GM23248 (cell line): ENCODE measurements around the gene SP9. TPM values are rescaled to one million over a fixed set of nuclear protein-coding genes. Genes with fewer than 3 reads are reported as not detected.
A peak's percentile ranks its signal among the peaks of the same experiment; 100 is the strongest.
"Not testable (repeated sequence)": the region's sequence is repeated elsewhere in the genome, so short reads cannot be mapped to it uniquely, and the experiment has no call there.

Source experiments
- DNase-seq: peaks from one replicate; pipeline ENCODE4 v3.0.0-alpha.2; 2015
- H2AFZ ChIP-seq: fragments of 200-600 bp; sonication (generic); 2 replicates; pipeline ENCODE4 v1.6.1; 2016; ENCODE audit warnings: antibody characterized with exemption
- H3F3A ChIP-seq: fragments of 200-600 bp; sonication (generic); 2 replicates; pipeline ENCODE4 v1.6.1; 2016; ENCODE audit warnings: mild to moderate bottlenecking, antibody characterized with exemption, mixed run types; ENCODE audit not compliant: insufficient read depth
- H3K27ac ChIP-seq: fragments of 200-600 bp; sonication (generic); 2 replicates; pipeline ENCODE4 v1.5.1; 2016; ENCODE audit warnings: mild to moderate bottlenecking
- H3K27me3 ChIP-seq: fragments of 200-600 bp; sonication (generic); replicated peaks from 2 replicates; pipeline ENCODE4 v1.6.1; 2016; ENCODE audit warnings: mild to moderate bottlenecking; ENCODE audit not compliant: insufficient read depth
- H3K36me3 ChIP-seq: fragments of 200-600 bp; sonication (generic); 2 replicates; pipeline ENCODE4 v1.6.1; 2016; ENCODE audit warnings: low read depth, mild to moderate bottlenecking
- H3K4me1 ChIP-seq: fragments of 200-600 bp; sonication (generic); 2 replicates; pipeline ENCODE4 v1.6.1; 2016; ENCODE audit warnings: mild to moderate bottlenecking; ENCODE audit not compliant: insufficient read depth
- H3K4me2 ChIP-seq: fragments of 200-600 bp; sonication (generic); one replicate; pipeline ENCODE4 v1.6.1; 2016; ENCODE audit warnings: mild to moderate bottlenecking; ENCODE audit not compliant: unreplicated experiment
- H3K4me3 ChIP-seq: fragments of 200-600 bp; sonication (generic); 2 replicates; pipeline ENCODE4 v1.5.1; 2016; ENCODE audit warnings: mild to moderate bottlenecking
- H3K79me2 ChIP-seq: fragments of 200-600 bp; sonication (generic); 2 replicates; pipeline ENCODE4 v1.6.1; 2016; ENCODE audit warnings: mild to moderate bottlenecking; ENCODE audit not compliant: insufficient read depth
- H3K9ac ChIP-seq: fragments of 200-600 bp; sonication (generic); 2 replicates; pipeline ENCODE4 v1.6.1; 2016; ENCODE audit warnings: mild to moderate bottlenecking
- H3K9me2 ChIP-seq: fragments of 200-600 bp; sonication (generic); 2 replicates; pipeline ENCODE4 v1.6.1; 2016; ENCODE audit warnings: mixed run types, mild to moderate bottlenecking, moderate library complexity; ENCODE audit not compliant: insufficient read depth
- H3K9me3 ChIP-seq: fragments of 200-600 bp; sonication (generic); one replicate; pipeline ENCODE4 v1.6.1; 2017; ENCODE audit warnings: low read depth
- H4K20me1 ChIP-seq: fragments of 200-600 bp; sonication (generic); 2 replicates; pipeline ENCODE4 v1.6.0; 2016; ENCODE audit not compliant: insufficient read depth
- EZH2 ChIP-seq: fragments of 200-600 bp; sonication (generic); IDR thresholded peaks from 2 replicates; pipeline ENCODE4 v1.6.1; 2018; ENCODE audit warnings: antibody characterized with exemption, mild to moderate bottlenecking; ENCODE audit not compliant: insufficient read depth, poor library complexity, severe bottlenecking
- EZH2phosphoT487 ChIP-seq: fragments of 200-600 bp; sonication (generic); IDR thresholded peaks from 2 replicates; pipeline ENCODE4 v1.6.1; 2018; ENCODE audit warnings: antibody characterized with exemption, moderate library complexity, mild to moderate bottlenecking, low read depth; ENCODE audit not compliant: insufficient read depth
- WGBS, 2 experiments: methylation state at CpG; one replicate each; pipeline ENCODE4 v1.1.6; 2015 to 2017; ENCODE audit warnings: low lambda C conversion rate in 2 of 2, low coverage in 1 of 2; ENCODE audit errors: missing lambda C conversion rate in 2 of 2; 5-methylcytosine and 5-hydroxymethylcytosine counted together
- in situ Hi-C: fragments of 300-500 bp; cut with MboI; formaldehyde crosslinking; loops from 2 replicates; pipeline ENCODE4 v1.15.0; 2020
- polyA plus RNA-seq: library from polyadenylated mRNA; unstranded; fragments of >200 nt; fragmentation: Nextera tagmentation; extraction: Ambion mirVana; gene quantifications from 2 replicates; pipeline ENCODE4 v1.2.1, GENCODE V29; 2016
- total RNA-seq: library from RNA; depleted of rRNA; stranded (reverse); fragments of >200 nt; shearing (Covaris generic); gene quantifications from 2 replicates; pipeline ENCODE4 v1.2.3, GENCODE V29; 2014

SP9 gene
- total and polyA plus RNA-seq, 2 experiments from 2014 or later, result not detected

GRCh38 chr2:174350018-174350417 is 15.3 kb downstream of the SP9 start:
- H4K20me1 ChIP-seq, result no peaks in the 10 kb centered on the region
- H3K79me2 ChIP-seq, result no peaks in the 10 kb centered on the region
- peaks cover 13% of the 10 kb centered on the region for H3F3A ChIP-seq
- DNase-seq, result peak; percentile 55
- 62 to 63% methylated on average over 2 of the region's 2 CpGs for WGBS, 2 experiments
- no peaks in the 10 kb centered on the region for H3K4me1 ChIP-seq
- H3K27ac ChIP-seq, result no peak overlapping the region
- no peak overlapping the region for H3K9ac ChIP-seq
- no peaks in the 10 kb centered on the region for H3K9me2 ChIP-seq
- in situ Hi-C loops, result no loop called here
- no peaks in the 10 kb centered on the region for H3K27me3 ChIP-seq
- no peaks in the 10 kb centered on the region for H3K9me3 ChIP-seq
- H3K4me3 ChIP-seq, result no peak overlapping the region
- H2AFZ ChIP-seq, result no peak overlapping the region
- peaks cover 11% of the 10 kb centered on the region for H3K36me3 ChIP-seq
- H3K4me2 ChIP-seq, result no peak overlapping the region
- TF ChIP-seq EZH2phosphoT487, result no peak
- no peak for TF ChIP-seq EZH2

GRCh38 chr2:174350593-174351181 is 15.9 kb downstream of the SP9 start:
- 76 to 78% methylated on average over 2 of the region's 2 CpGs for WGBS, 2 experiments
- Histone ChIP-seq H3F3A (peaks cover 7% of the 10 kb centered on the region; the same call in 1 of the 2 replicates), H3K4me3 (no peak overlapping the region), H3K36me3 (peaks cover 11% of the 10 kb centered on the region), H2AFZ (no peak overlapping the region), H4K20me1 (no peaks in the 10 kb centered on the region), H3K4me2 (no peak overlapping the region), H3K9ac (no peak overlapping the region), H3K27me3 (no peaks in the 10 kb centered on the region), H3K9me3 (no peaks in the 10 kb centered on the region), H3K79me2 (no peaks in the 10 kb centered on the region), H3K4me1 (no peaks in the 10 kb centered on the region), H3K9me2 (no peaks in the 10 kb centered on the region), H3K27ac (no peak overlapping the region)
- in situ Hi-C loops, result no loop called here
- DNase-seq, result no peak
- TF ChIP-seq EZH2phosphoT487, result no peak
- no peak for TF ChIP-seq EZH2

- no peak overlapping the region for H3K27ac ChIP-seq
- H3K79me2 ChIP-seq, result no peaks in the 10 kb centered on the region
- H3K9me2 ChIP-seq, result no peaks in the 10 kb centered on the region
- H4K20me1 ChIP-seq, result no peaks in the 10 kb centered on the region
- WGBS, 2 experiments, result 93 to 100% methylated on average over 1 of the region's 1 CpG
- no peaks in the 10 kb centered on the region for H3K4me1 ChIP-seq
- H3K36me3 ChIP-seq, result peaks cover 11% of the 10 kb centered on the region
- H3K4me2 ChIP-seq, result no peak overlapping the region
- DNase-seq, result no peak
- no peak overlapping the region for H2AFZ ChIP-seq
- H3K9me3 ChIP-seq, result no peaks in the 10 kb centered on the region
- no peak overlapping the region for H3K9ac ChIP-seq
- H3F3A ChIP-seq, result no peaks in the 10 kb centered on the region
- TF ChIP-seq EZH2phosphoT487 (no peak), EZH2 (no peak)
- H3K27me3 ChIP-seq, result no peaks in the 10 kb centered on the region
- H3K4me3 ChIP-seq, result no peak overlapping the region
- in situ Hi-C loops, result no loop called here
Observed at GRCh38 chr2:174353004-174353403, 18.2 kb downstream of the SP9 start.

GRCh38 chr2:174356347-174356746 is 21.6 kb downstream of the SP9 start:
- Histone ChIP-seq H3K4me2 (no peak overlapping the region), H3K27me3 (no peaks in the 10 kb centered on the region), H4K20me1 (no peaks in the 10 kb centered on the region), H3K4me3 (no peak overlapping the region), H2AFZ (no peak overlapping the region), H3K79me2 (no peaks in the 10 kb centered on the region), H3K9me3 (no peaks in the 10 kb centered on the region), H3F3A (no peaks in the 10 kb centered on the region), H3K9me2 (no peaks in the 10 kb centered on the region), H3K36me3 (no peaks in the 10 kb centered on the region; the same call in 1 of the 2 replicates), H3K9ac (no peak overlapping the region), H3K27ac (no peak overlapping the region), H3K4me1 (no peaks in the 10 kb centered on the region)
- 94 to 96% methylated on average over 2 of the region's 2 CpGs for WGBS, 2 experiments
- in situ Hi-C loops, result no loop called here
- DNase-seq, result no peak
- no peak for TF ChIP-seq EZH2
- no peak for TF ChIP-seq EZH2phosphoT487

GRCh38 chr2:174359663-174360062 is 24.9 kb downstream of the SP9 start:
- H3F3A ChIP-seq, H3K9me3 ChIP-seq, H3K9me2 ChIP-seq, H3K27me3 ChIP-seq, H2AFZ ChIP-seq, in situ Hi-C loops, DNase-seq, H3K4me3 ChIP-seq, H3K9ac ChIP-seq, H4K20me1 ChIP-seq, H3K79me2 ChIP-seq, H3K36me3 ChIP-seq, H3K4me1 ChIP-seq, H3K27ac ChIP-seq, H3K4me2 ChIP-seq: not testable (repeated sequence)
- WGBS, 2 experiments, result 93 to 95% methylated on average over 4 of the region's 4 CpGs
